Tibial artery (tissue), 4 donors: Measurements from ENCODE around the gene DYNC1H1.

Experiments
- DNase-seq, 2 donors: peaks; one replicate each; pipeline ENCODE4 v3.0.0-alpha.2; 2019
- H3K27ac ChIP-seq, 2 donors: fragments of 200-600 bp; sonication (generic) in 1 of 2; 1 replicate in 1 of 2; 2 replicates in 1 of 2; pipeline ENCODE4 v1.5.1; 2018 to 2019; ENCODE audit warnings: mild to moderate bottlenecking in 1 of 2
- H3K27me3 ChIP-seq, 2 donors: fragments of 200-600 bp; sonication (generic) in 1 of 2; one replicate each; pipeline versions ENCODE4 v1.5.1 to v1.6.0; 2016 to 2019
- H3K36me3 ChIP-seq, 3 donors: fragments of 200-600 bp; sonication (generic) in 2 of 3; one replicate each; pipeline ENCODE4 v1.5.1; 2016 to 2019; ENCODE audit warnings: mild to moderate bottlenecking in 2 of 3
- H3K4me1 ChIP-seq, 4 donors: fragments of 200-600 bp; sonication (generic) in 2 of 4; 1 replicate in 3 of 4; 2 replicates in 1 of 4; pipeline ENCODE4 v1.5.1; 2016 to 2019
- H3K4me3 ChIP-seq, 2 donors: fragments of 200-600 bp; sonication (generic) in 1 of 2; 1 replicate in 1 of 2; 2 replicates in 1 of 2; pipeline ENCODE4 v1.5.1; 2018 to 2019; ENCODE audit warnings: mild to moderate bottlenecking in 2 of 2
- H3K9me3 ChIP-seq, 3 donors: fragments of 200-600 bp; sonication (generic) in 1 of 3; one replicate each; pipeline ENCODE4 v1.5.1; 2016 to 2019
- CTCF ChIP-seq, 2 experiments: fragments of 200-600 bp in 1 of 2; fragments of 450-650 bp in 1 of 2; IDR thresholded peaks; one replicate each; pipeline ENCODE4 v1.5.1; 2017 to 2019; ENCODE audit warnings: antibody characterized with exemption in 2 of 2, mild to moderate bottlenecking in 1 of 2, moderate library complexity in 1 of 2
- intact Hi-C: fragments of 100-400 bp; cut with DNase I; formaldehyde crosslinking; loops from one replicate; pipeline ENCODE4 v1.15.0; 2023; ENCODE audit warnings: low total_unique reads

DYNC1H1 gene

GRCh38 chr14:101997429-101998336 is 33.3 kb downstream of the DYNC1H1 start:
- Histone ChIP-seq H3K9me3 (no peaks in the 10 kb centered on the region), H3K4me1 (no peaks in the 10 kb centered on the region), H3K4me3 (no peak overlapping the region), H3K27ac (no peak overlapping the region), H3K36me3 (peaks cover 90 to 100% (median 98%) of the 10 kb centered on the region in 3 donors), H3K27me3 (no peaks in the 10 kb centered on the region)
- no peak for TF ChIP-seq CTCF (IDR thresholded peaks at IDR 0.05)
- intact Hi-C loops: no loop called here
- no peak for DNase-seq

GRCh38 chr14:102000902-102001301 is 36.5 kb downstream of the DYNC1H1 start:
- intact Hi-C loops: no loop called here
- Histone ChIP-seq H3K4me1 (no peaks in the 10 kb centered on the region), H3K27ac (no peak overlapping the region), H3K4me3 (no peak overlapping the region), H3K27me3 (no peaks in the 10 kb centered on the region), H3K9me3 (no peaks in the 10 kb centered on the region), H3K36me3 (peaks cover 92 to 100% (median 97%) of the 10 kb centered on the region in 3 donors)
- DNase-seq: no peak
- no peak for TF ChIP-seq CTCF (IDR thresholded peaks at IDR 0.05)

GRCh38 chr14:102005336-102005735 is 41.0 kb downstream of the DYNC1H1 start:
- Histone ChIP-seq H3K27ac (no peak overlapping the region), H3K36me3 (peaks cover 99 to 100% (median 99%) of the 10 kb centered on the region in 3 donors), H3K27me3 (no peaks in the 10 kb centered on the region), H3K4me3 (no peak overlapping the region), H3K9me3 (no peaks in the 10 kb centered on the region), H3K4me1 (no peaks in the 10 kb centered on the region)
- intact Hi-C loops: no loop called here
- no peak for TF ChIP-seq CTCF (IDR thresholded peaks at IDR 0.05)
- no peak for DNase-seq

GRCh38 chr14:102007916-102008418 is 43.6 kb downstream of the DYNC1H1 start:
- intact Hi-C loops: no loop called here
- H3K4me1 ChIP-seq: no peaks in the 10 kb centered on the region
- no peak overlapping the region for H3K27ac ChIP-seq
- H3K36me3 ChIP-seq: peaks cover 99 to 100% (median 100%) of the 10 kb centered on the region in 3 donors
- no peaks in the 10 kb centered on the region for H3K27me3 ChIP-seq
- no peaks in the 10 kb centered on the region for H3K9me3 ChIP-seq
- no peak for DNase-seq
- no peak overlapping the region for H3K4me3 ChIP-seq
- TF ChIP-seq CTCF (IDR thresholded peaks at IDR 0.05): no peak

GRCh38 chr14:102008891-102009290 is 44.5 kb downstream of the DYNC1H1 start:
- no peaks in the 10 kb centered on the region for H3K4me1 ChIP-seq
- DNase-seq: no peak
- no peaks in the 10 kb centered on the region for H3K9me3 ChIP-seq
- intact Hi-C loops: no loop called here
- H3K27ac ChIP-seq: no peak overlapping the region
- no peaks in the 10 kb centered on the region for H3K27me3 ChIP-seq
- H3K36me3 ChIP-seq: peaks cover 100% of the 10 kb centered on the region in 3 donors
- no peak overlapping the region for H3K4me3 ChIP-seq
- no peak for TF ChIP-seq CTCF (IDR thresholded peaks at IDR 0.05)
